ENCODE measurements around the gene FRAS1. TPM values are rescaled to one million over a fixed set of nuclear protein-coding genes. Genes with fewer than 3 reads are reported as not detected.

Gene FRAS1
- total RNA-seq, 4 donors from 2014 or later = 3.1 to 11.4 (median 6.7) TPM

DNA sequence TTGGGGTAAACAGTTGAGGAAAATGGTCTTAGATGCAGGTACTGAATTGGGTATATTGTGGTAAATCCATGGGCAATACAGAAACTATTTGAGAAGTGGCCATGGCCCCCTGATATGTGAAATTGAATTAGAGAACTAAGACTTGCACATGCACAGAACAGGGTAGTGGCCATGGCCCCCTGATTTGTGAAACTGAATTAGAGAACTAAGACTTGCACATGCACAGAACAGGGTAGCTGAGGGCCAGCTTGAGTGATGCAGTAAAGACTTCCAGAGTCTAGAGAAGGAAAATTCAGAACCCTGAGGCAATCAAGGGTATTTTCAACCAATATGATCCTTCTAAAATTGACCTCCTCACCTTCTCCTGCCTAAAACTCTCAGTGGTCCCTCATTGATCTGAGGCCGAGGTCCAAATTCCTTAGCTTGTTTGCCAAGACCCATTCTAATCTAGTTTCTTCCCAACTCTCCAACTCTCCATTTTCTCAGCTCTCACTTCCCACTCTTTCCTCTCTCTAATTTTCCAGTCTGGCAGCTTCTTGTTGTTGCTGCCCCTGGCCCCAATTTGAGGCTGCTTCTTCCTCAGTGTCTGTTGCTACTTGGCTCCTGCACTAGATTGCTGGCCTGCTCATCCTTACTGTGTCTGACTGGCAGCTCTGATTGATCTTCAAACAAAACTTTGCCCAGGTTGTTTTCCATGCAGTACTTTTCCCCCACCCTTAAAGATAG lies 72.4 kb downstream of the FRAS1 start:
- Histone ChIP-seq H3K4me1 (no peaks in the 10 kb centered on the region), H3K9me3 (no peaks in the 10 kb centered on the region), H3K27ac (no peak overlapping the region), H3K27me3 (no peaks in the 10 kb centered on the region), H3K36me3 (no peaks in the 10 kb centered on the region), H3K4me3 (no peak overlapping the region)
- TF ChIP-seq POLR2A (IDR thresholded peaks at IDR 0.05) (no peak), CTCF (IDR thresholded peaks at IDR 0.05) (no peak)
- WGBS, 2 donors = 90 to 92% methylated on average over 1 of the region's 1 CpG
- DNase-seq = no peak
- intact Hi-C loops (cut with DNase I) = no loop called here

DNA sequence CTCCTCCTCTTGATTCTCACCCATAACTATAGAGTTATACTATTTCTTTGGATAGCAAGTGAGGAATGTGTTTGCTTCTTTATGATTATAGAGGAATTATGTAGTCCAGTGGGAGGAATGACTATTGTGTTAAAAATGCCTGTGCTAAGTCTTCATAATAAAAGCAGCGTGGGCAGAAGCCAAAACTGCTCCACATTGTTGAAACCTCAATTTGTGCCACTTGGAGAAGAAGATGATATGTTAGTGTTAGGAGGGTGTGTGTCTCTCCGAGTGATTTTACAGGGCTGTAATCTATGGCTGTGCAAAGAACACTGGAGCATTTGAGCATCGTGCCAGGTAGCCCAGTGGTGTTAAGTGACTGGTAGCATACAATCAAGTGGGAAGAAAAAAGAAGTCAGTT lies 74.3 kb downstream of the FRAS1 start:
- no peak for DNase-seq
- Histone ChIP-seq H3K27ac (no peak overlapping the region), H3K4me1 (no peaks in the 10 kb centered on the region), H3K36me3 (no peaks in the 10 kb centered on the region), H3K4me3 (no peak overlapping the region), H3K9me3 (no peaks in the 10 kb centered on the region), H3K27me3 (no peaks in the 10 kb centered on the region)
- WGBS, 2 donors = 25 to 48% methylated on average over 3 of the region's 3 CpGs
- no peak for TF ChIP-seq POLR2A (IDR thresholded peaks at IDR 0.05)
- TF ChIP-seq CTCF (IDR thresholded peaks at IDR 0.05) = no peak
- intact Hi-C loops (cut with DNase I) = no loop called here

GRCh38 chr4:78136109-78137081 lies 79.3 kb downstream of the FRAS1 start:
- Histone ChIP-seq H3K27me3 (no peaks in the 10 kb centered on the region), H3K9me3 (no peaks in the 10 kb centered on the region), H3K4me3 (no peak overlapping the region), H3K4me1 (peaks cover 0 to 6% (median 0%) of the 10 kb centered on the region in 3 donors), H3K27ac (no peak overlapping the region), H3K36me3 (no peaks in the 10 kb centered on the region)
- DNase-seq = no peak
- 62 to 74% methylated on average over 7 to 8 of the region's 8 CpGs for WGBS, 2 donors
- intact Hi-C loops (cut with DNase I) = no loop called here
- TF ChIP-seq POLR2A (IDR thresholded peaks at IDR 0.05) (no peak), CTCF (IDR thresholded peaks at IDR 0.05) (no peak)

DNA sequence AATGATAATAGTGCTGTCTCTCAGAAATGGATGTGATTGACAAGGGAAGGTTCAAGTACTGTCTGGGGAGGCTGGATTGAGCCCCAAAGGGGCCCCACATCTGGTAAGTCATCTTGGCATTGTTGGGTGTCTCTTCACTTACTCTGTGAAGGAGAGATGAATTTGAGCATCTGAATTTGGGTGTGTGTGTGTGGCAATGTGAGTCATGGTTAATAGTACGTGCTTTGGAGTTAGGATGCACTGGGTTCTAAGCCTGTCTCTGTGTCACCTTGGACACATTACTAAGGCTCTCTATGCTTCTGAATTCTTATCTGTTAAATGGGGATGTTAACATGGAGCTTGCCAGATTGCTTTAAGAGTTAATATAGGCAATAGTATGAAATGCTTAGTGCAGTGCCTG lies 80.4 kb downstream of the FRAS1 start:
- intact Hi-C loops (cut with DNase I) = no loop called here
- DNase-seq = no peak
- 75 to 100% methylated on average over 1 of the region's 1 CpG for WGBS, 2 donors
- peaks cover 0 to 6% (median 0%) of the 10 kb centered on the region in 3 donors for H3K4me1 ChIP-seq
- TF ChIP-seq POLR2A (IDR thresholded peaks at IDR 0.05) (no peak), CTCF (IDR thresholded peaks at IDR 0.05) (no peak)
- no peaks in the 10 kb centered on the region for H3K36me3 ChIP-seq
- no peak overlapping the region for H3K27ac ChIP-seq
- no peaks in the 10 kb centered on the region for H3K27me3 ChIP-seq
- H3K4me3 ChIP-seq = no peak overlapping the region
- H3K9me3 ChIP-seq = no peaks in the 10 kb centered on the region

DNA sequence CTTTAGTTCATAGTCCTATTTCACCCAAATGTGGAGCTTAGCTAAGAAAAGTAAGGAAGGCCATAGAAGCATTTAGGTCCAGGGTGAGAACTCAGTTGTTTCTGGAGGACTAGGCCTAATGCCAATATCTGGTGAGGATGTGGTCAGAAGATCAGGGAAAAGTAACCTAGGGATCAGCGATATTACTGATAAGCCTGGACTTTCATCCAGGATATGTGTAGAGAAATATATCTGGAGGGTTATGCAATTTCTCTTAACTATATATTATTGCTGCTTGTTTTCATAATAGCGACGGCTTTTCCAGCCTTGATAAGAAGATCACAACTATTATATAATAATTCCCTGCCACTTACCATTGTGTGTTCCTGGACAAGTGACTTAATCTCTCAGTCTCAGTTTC lies 81.1 kb downstream of the FRAS1 start:
- DNase-seq = no peak
- TF ChIP-seq CTCF (IDR thresholded peaks at IDR 0.05) = no peak
- Histone ChIP-seq H3K27ac (no peak overlapping the region), H3K36me3 (no peaks in the 10 kb centered on the region), H3K4me1 (peaks cover 0 to 6% (median 0%) of the 10 kb centered on the region in 3 donors), H3K9me3 (no peaks in the 10 kb centered on the region), H3K27me3 (no peaks in the 10 kb centered on the region), H3K4me3 (no peak overlapping the region)
- 90 to 95% methylated on average over 3 of the region's 3 CpGs for WGBS, 2 donors
- intact Hi-C loops (cut with DNase I) = no loop called here
